Measurements from ENCODE around the gene CHAMP1. TPM values are rescaled to one million over a fixed set of nuclear protein-coding genes. Genes with fewer than 3 reads are reported as not detected.

CHAMP1 gene
- total and polyA plus RNA-seq, 2 of the 8 experiments (the other 6 are each of a cell fraction or from before 2014, with no cell fraction given): 26.8 to 41.9 TPM

- DNase-seq (ENCODE audit: low read depth in 1 of 2, low spot score in 2 of 2) (no peak), FAIRE-seq (no peak)
- H3K4me1 ChIP-seq (replicated peaks in 1 of 4; ENCODE audit: control insufficient read depth in 3 of 4, insufficient read depth in 4 of 4, low read length in 3 of 4): no peaks in the 10 kb centered on the region
- no peaks in the 10 kb centered on the region for H3K9me3 ChIP-seq (ENCODE audit: insufficient read depth in 2 of 2, low read depth in 1 of 2, low read length in 1 of 2)
- H3K14ac ChIP-seq (ENCODE audit: insufficient read length): no peak overlapping the region
- no peak overlapping the region for H3K56ac ChIP-seq (replicated peaks; ENCODE audit: insufficient read length, low read depth, low read length)
- H3K36me3 ChIP-seq (ENCODE audit: control insufficient read depth in 2 of 4, insufficient read depth in 4 of 4, low read length in 3 of 4): peaks cover 8 to 66% (median 45%) of the 10 kb centered on the region in 4 experiments; a peak in 7 of 8 replicates
- WGBS, 2 experiments (ENCODE audit: extremely low coverage in 1 of 2, insufficient coverage in 1 of 2, insufficient read length in 1 of 2, insufficient replicate concordance in 2 of 2, low coverage in 1 of 2, low lambda C conversion rate in 2 of 2, missing lambda C conversion rate in 1 of 2): 91% methylated on average over 12 of the region's 12 CpGs; no CpG with 5 or more reads in 1 of the 2 experiments
- H2BK15ac ChIP-seq (ENCODE audit: low read length): no peak overlapping the region
- no peaks in the 10 kb centered on the region for H3K23me2 ChIP-seq (ENCODE audit: low read depth, low read length)
- H3K79me2 ChIP-seq (ENCODE audit: control insufficient read depth in 1 of 2, insufficient read depth in 2 of 2, low read length in 2 of 2): peaks cover 0 to 10% of the 10 kb centered on the region in 2 experiments; a peak in 1 of 4 replicates
- ChIA-PET CTCF (ENCODE audit: partially characterized antibody) (no interaction called here), POLR2A (ENCODE audit: partially characterized antibody) (interaction anchor here (1.6 to 2.0 kb wide), 2 partner anchors 10 kb away, joined by 5 to 8 read pairs; no protein-coding TSS in a partner anchor)
- H4K91ac ChIP-seq (replicated peaks; ENCODE audit: insufficient read length, low read length): no peak overlapping the region
- H3K27ac ChIP-seq (ENCODE audit: low read depth, low read length): no peak overlapping the region
- no peak overlapping the region for H3K4me2 ChIP-seq (ENCODE audit: insufficient read depth in 1 of 2, low read depth in 2 of 2, low read length in 2 of 2)
- H2AK5ac ChIP-seq (ENCODE audit: low read depth, low read length): no peak overlapping the region
- peaks cover 3 to 7% of the 10 kb centered on the region in 2 experiments for H4K20me1 ChIP-seq (replicated peaks in 1 of 2; ENCODE audit: control insufficient read depth in 1 of 2, insufficient read depth in 2 of 2, low read length in 2 of 2)
- H2BK12ac ChIP-seq (ENCODE audit: low read depth, low read length): no peak overlapping the region
- H3K4ac ChIP-seq (replicated peaks; ENCODE audit: insufficient read length, low read depth, low read length): no peak overlapping the region
- H3K18ac ChIP-seq (ENCODE audit: extremely low read depth, low read length): no peak overlapping the region
- no peaks in the 10 kb centered on the region for H3K27me3 ChIP-seq (replicated peaks in 1 of 4; ENCODE audit: control insufficient read depth in 3 of 4, extremely low read depth in 1 of 4, insufficient read depth in 3 of 4, low read length in 3 of 4)
- H4K5ac ChIP-seq (ENCODE audit: insufficient read length, low read depth, low read length): no peak overlapping the region
- no peak overlapping the region; the same call in 1 of the 2 replicates for H2BK5ac ChIP-seq (ENCODE audit: low read depth, low read length)
- no peak overlapping the region for H2AFZ ChIP-seq (ENCODE audit: low read length)
- no peak overlapping the region for H4K8ac ChIP-seq (ENCODE audit: extremely low read depth, insufficient read depth, low read length)
- no peak overlapping the region for H3K23ac ChIP-seq (ENCODE audit: insufficient read length)
- H2BK120ac ChIP-seq (replicated peaks; ENCODE audit: low read depth, low read length): no peak overlapping the region
- H3K9ac ChIP-seq (replicated peaks in 1 of 4; ENCODE audit: extremely low read depth in 1 of 4, low read depth in 3 of 4, low read length in 3 of 4): no peak overlapping the region
- no peak overlapping the region for H2BK20ac ChIP-seq (ENCODE audit: low read length)
- H3K4me3 ChIP-seq (ENCODE audit: extremely low read depth in 1 of 4, insufficient read depth in 2 of 4, low read depth in 3 of 4, low read length in 4 of 4): no peak overlapping the region
- peaks cover 6% of the 10 kb centered on the region; the same call in 1 of the 2 replicates for H3K79me1 ChIP-seq (ENCODE audit: low read depth, low read length)
- no peak for TF ChIP-seq EGR1 (IDR thresholded peaks at IDR 0.05; ENCODE audit: borderline replicate concordance, low read depth, low read length)
- no peak for TF ChIP-seq FOSL1 (IDR thresholded peaks at IDR 0.05; ENCODE audit: insufficient read depth, low read depth, low read length)
- no peak for TF ChIP-seq RNF2 (IDR thresholded peaks at IDR 0.05; ENCODE audit: borderline replicate concordance, low read depth, low read length, missing control alignments, poor library complexity, severe bottlenecking)
- no peak for TF ChIP-seq HDAC6 (IDR thresholded peaks at IDR 0.05; ENCODE audit: low read depth, low read length)
- no peak for TF ChIP-seq PHF8 (conservative IDR thresholded peaks at IDR 0.05; ENCODE audit: low read depth, low read length)
- TF ChIP-seq CEBPB (IDR thresholded peaks at IDR 0.05; ENCODE audit: low read depth, low read length): no peak
- TF ChIP-seq KDM1A (IDR thresholded peaks at IDR 0.05; ENCODE audit: borderline replicate concordance, low read length): no peak
- no peak for TF ChIP-seq TEAD4 (IDR thresholded peaks at IDR 0.05; ENCODE audit: low read depth, low read length)
- no peak for TF ChIP-seq SUZ12 (IDR thresholded peaks at IDR 0.05; ENCODE audit: low read length)
- no peak for TF ChIP-seq GABPA (IDR thresholded peaks at IDR 0.05; ENCODE audit: borderline replicate concordance, insufficient read depth, low read length)
- TF ChIP-seq EZH2 (IDR thresholded peaks at IDR 0.05; ENCODE audit: low read depth, low read length, severe bottlenecking): no peak
- no peak for TF ChIP-seq CREB1 (IDR thresholded peaks at IDR 0.05)
These were observed 14.5 kb upstream of the CHAMP1 start for GRCh38 chr13:114299604-114300305.
